Right renal cortex interstitium (tissue), 3 donors: ENCODE measurements around the gene CTR9. TPM values are rescaled to one million over a fixed set of nuclear protein-coding genes. Genes with fewer than 3 reads are reported as not detected.

Source experiments
- DNase-seq, 3 donors: peaks; one replicate each; pipeline ENCODE4 v3.0.0-alpha.2; 2013; ENCODE audit warnings: low read depth in 3 of 3, low spot score in 2 of 3
- polyA plus RNA-seq, 3 donors: library from polyadenylated mRNA; unstranded; fragments of 120-200 nt; gene quantifications; one replicate each; pipeline ENCODE4 v1.2.1, GENCODE V29; 2013; ENCODE audit not compliant: insufficient read length in 3 of 3

CTR9 gene
- polyA plus RNA-seq, 3 donors = 67.5 to 71.3 (median 70.1) TPM

- no peak for DNase-seq
Measured at GRCh38 chr11:10779086-10779485, 28.0 kb downstream of the CTR9 start.

GRCh38 chr11:10780040-10780439 lies 29.0 kb downstream of the CTR9 start:
- DNase-seq = no peak

GRCh38 chr11:10784232-10785145 lies 33.4 kb downstream of the CTR9 start:
- no peak for DNase-seq

GRCh38 chr11:10785146-10785474 lies 34.1 kb downstream of the CTR9 start:
- no peak for DNase-seq

- no peak for DNase-seq
Measured at GRCh38 chr11:10786451-10786850, 35.4 kb downstream of the CTR9 start.

- peak in 1 of 3 donors; percentile 45 for DNase-seq
Measured at GRCh38 chr11:10792385-10793068, 41.5 kb downstream of the CTR9 start.

GRCh38 chr11:10793470-10794255 lies 42.6 kb downstream of the CTR9 start:
- no peak for DNase-seq

GRCh38 chr11:10796191-10796590 lies 45.1 kb downstream of the CTR9 start:
- DNase-seq = no peak

- no peak for DNase-seq
Measured at GRCh38 chr11:10797001-10797400, 46.0 kb downstream of the CTR9 start.

GRCh38 chr11:10797531-10797930 lies 46.5 kb downstream of the CTR9 start:
- no peak for DNase-seq

- DNase-seq = no peak
Measured at GRCh38 chr11:10798330-10798928, 47.4 kb downstream of the CTR9 start.

- DNase-seq = no peak
Measured at GRCh38 chr11:10800292-10800691, 49.2 kb downstream of the CTR9 start.

GRCh38 chr11:10803676-10804075 lies 52.6 kb downstream of the CTR9 start:
- no peak for DNase-seq

- no peak for DNase-seq
Measured at GRCh38 chr11:10805741-10806140, 54.7 kb downstream of the CTR9 start.

- no peak for DNase-seq
Measured at GRCh38 chr11:10806206-10806605, 55.2 kb downstream of the CTR9 start.

GRCh38 chr11:10807493-10808234 lies 56.6 kb downstream of the CTR9 start:
- peak in 2 of 3 donors; percentile 29 to 33 for DNase-seq

GRCh38 chr11:10808235-10808552 lies 57.1 kb downstream of the CTR9 start:
- DNase-seq = peak in 1 of 3 donors; percentile 21

- peak; percentile 95 to 98 (median 97) for DNase-seq
Measured at GRCh38 chr11:10808553-10809372, 57.7 kb downstream of the CTR9 start, which contains the start of gene EIF4G2. Gene EIF4G2, minus strand, starts transcription at chr11:10808926.
